ENCODE data around the gene TREML2. TPM values are rescaled to one million over a fixed set of nuclear protein-coding genes. Genes with fewer than 3 reads are reported as not detected.

TREML2 gene
- total and polyA plus RNA-seq, 2 of the 13 experiments (the other 11 are each of a cell fraction or from before 2014, with no cell fraction given): not detected

DNA sequence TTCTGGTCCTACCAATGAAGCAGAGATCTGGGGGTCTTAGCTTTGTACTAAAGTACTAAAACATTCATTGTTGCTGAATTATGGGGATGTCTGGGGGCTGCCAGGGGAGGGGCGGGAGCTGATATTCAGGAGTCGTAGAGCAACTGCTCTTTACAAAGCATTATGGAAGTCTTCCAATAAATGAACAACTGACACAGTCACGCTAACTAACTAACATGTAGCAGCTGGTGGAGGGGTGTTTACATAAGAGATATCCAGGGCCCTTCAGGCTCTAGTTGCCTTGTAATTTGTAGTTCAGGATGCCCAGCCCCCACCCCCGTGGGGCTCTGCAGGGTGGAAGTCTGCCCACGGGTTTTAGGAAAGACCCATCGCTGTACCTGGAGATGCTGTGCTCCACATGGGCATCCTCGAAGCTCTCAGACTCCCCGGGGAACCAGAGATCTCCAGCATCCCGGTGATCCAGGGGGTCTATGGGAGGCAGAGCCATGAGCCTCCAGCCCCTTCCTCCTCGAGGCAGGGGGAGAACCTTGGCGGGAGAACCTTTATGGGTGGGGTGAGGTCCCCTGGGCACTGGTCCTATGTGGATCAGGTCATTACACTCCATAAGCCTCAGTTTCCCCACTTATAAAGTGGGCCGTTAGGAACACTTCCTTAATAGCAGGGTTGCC is 41.4 kb downstream of the TREML2 start (continued):
- TF ChIP-seq, protein P1, sequence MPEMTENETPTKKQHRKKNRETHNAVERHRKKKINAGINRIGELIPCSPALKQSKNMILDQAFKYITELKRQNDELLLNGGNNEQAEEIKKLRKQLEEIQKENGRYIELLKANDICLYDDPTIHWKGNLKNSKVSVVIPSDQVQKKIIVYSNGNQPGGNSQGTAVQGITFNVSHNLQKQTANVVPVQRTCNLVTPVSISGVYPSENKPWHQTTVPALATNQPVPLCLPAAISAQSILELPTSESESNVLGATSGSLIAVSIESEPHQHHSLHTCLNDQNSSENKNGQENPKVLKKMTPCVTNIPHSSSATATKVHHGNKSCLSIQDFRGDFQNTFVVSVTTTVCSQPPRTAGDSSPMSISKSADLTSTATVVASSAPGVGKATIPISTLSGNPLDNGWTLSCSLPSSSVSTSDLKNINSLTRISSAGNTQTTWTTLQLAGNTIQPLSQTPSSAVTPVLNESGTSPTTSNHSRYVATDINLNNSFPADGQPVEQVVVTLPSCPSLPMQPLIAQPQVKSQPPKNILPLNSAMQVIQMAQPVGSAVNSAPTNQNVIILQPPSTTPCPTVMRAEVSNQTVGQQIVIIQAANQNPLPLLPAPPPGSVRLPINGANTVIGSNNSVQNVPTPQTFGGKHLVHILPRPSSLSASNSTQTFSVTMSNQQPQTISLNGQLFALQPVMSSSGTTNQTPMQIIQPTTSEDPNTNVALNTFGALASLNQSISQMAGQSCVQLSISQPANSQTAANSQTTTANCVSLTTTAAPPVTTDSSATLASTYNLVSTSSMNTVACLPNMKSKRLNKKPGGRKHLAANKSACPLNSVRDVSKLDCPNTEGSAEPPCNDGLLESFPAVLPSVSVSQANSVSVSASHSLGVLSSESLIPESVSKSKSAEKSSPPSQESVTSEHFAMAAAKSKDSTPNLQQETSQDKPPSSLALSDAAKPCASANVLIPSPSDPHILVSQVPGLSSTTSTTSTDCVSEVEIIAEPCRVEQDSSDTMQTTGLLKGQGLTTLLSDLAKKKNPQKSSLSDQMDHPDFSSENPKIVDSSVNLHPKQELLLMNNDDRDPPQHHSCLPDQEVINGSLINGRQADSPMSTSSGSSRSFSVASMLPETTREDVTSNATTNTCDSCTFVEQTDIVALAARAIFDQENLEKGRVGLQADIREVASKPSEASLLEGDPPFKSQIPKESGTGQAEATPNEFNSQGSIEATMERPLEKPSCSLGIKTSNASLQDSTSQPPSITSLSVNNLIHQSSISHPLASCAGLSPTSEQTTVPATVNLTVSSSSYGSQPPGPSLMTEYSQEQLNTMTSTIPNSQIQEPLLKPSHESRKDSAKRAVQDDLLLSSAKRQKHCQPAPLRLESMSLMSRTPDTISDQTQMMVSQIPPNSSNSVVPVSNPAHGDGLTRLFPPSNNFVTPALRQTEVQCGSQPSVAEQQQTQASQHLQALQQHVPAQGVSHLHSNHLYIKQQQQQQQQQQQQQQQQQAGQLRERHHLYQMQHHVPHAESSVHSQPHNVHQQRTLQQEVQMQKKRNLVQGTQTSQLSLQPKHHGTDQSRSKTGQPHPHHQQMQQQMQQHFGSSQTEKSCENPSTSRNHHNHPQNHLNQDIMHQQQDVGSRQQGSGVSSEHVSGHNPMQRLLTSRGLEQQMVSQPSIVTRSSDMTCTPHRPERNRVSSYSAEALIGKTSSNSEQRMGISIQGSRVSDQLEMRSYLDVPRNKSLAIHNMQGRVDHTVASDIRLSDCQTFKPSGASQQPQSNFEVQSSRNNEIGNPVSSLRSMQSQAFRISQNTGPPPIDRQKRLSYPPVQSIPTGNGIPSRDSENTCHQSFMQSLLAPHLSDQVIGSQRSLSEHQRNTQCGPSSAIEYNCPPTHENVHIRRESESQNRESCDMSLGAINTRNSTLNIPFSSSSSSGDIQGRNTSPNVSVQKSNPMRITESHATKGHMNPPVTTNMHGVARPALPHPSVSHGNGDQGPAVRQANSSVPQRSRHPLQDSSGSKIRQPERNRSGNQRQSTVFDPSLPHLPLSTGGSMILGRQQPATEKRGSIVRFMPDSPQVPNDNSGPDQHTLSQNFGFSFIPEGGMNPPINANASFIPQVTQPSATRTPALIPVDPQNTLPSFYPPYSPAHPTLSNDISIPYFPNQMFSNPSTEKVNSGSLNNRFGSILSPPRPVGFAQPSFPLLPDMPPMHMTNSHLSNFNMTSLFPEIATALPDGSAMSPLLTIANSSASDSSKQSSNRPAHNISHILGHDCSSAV (CRISPR knock-in tag; IDR thresholded peaks at IDR 0.05; ENCODE audit: borderline replicate concordance): no peak

DNA sequence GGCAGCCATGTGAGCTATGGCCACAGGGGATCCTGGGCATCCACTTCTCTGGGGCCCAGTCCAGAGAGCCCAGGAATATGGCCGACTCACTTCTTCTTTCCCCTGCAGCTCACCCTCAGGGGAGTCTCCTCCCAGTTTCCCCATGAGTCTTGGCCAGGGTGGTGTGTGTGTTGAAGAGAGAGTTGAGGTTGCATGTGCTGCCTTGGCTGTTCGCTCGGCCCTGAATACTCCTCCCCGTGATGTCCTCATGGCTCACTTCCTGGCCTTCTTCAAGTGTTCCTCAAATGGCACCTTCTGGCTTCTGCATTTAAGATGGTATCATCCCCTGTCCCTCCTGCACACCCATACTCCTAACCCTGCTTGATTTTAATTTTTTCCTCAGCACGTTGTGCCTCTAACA is 43.6 kb downstream of the TREML2 start:
- in situ Hi-C loops (cut with HindIII; ENCODE audit: extremely low pct_ligation_motif_present, low pct_unique_long_range_greater_than_20kb): no loop called here
- Histone ChIP-seq H3K27me3 (ENCODE audit: control insufficient read depth in 1 of 2, insufficient read depth in 2 of 2, low read length in 2 of 2) (peaks cover 1 to 18% of the 10 kb centered on the region in 2 experiments; a peak in 1 of 5 replicates), H2AFZ (ENCODE audit: low read length) (no peak overlapping the region)
- TF ChIP-seq, protein P2, sequence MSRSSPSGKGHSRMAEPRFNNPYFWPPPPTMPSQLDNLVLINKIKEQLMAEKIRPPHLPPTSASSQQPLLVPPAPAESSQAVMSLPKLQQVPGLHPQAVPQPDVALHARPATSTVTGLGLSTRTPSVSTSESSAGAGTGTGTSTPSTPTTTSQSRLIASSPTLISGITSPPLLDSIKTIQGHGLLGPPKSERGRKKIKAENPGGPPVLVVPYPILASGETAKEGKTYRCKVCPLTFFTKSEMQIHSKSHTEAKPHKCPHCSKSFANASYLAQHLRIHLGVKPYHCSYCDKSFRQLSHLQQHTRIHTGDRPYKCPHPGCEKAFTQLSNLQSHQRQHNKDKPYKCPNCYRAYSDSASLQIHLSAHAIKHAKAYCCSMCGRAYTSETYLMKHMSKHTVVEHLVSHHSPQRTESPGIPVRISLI (CRISPR knock-in tag; IDR thresholded peaks at IDR 0.05; ENCODE audit: borderline replicate concordance): no peak
- TF ChIP-seq, protein P3, sequence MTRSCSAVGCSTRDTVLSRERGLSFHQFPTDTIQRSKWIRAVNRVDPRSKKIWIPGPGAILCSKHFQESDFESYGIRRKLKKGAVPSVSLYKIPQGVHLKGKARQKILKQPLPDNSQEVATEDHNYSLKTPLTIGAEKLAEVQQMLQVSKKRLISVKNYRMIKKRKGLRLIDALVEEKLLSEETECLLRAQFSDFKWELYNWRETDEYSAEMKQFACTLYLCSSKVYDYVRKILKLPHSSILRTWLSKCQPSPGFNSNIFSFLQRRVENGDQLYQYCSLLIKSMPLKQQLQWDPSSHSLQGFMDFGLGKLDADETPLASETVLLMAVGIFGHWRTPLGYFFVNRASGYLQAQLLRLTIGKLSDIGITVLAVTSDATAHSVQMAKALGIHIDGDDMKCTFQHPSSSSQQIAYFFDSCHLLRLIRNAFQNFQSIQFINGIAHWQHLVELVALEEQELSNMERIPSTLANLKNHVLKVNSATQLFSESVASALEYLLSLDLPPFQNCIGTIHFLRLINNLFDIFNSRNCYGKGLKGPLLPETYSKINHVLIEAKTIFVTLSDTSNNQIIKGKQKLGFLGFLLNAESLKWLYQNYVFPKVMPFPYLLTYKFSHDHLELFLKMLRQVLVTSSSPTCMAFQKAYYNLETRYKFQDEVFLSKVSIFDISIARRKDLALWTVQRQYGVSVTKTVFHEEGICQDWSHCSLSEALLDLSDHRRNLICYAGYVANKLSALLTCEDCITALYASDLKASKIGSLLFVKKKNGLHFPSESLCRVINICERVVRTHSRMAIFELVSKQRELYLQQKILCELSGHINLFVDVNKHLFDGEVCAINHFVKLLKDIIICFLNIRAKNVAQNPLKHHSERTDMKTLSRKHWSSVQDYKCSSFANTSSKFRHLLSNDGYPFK (CRISPR knock-in tag; IDR thresholded peaks at IDR 0.05; ENCODE audit: borderline replicate concordance): no peak
- TF ChIP-seq, protein P4, sequence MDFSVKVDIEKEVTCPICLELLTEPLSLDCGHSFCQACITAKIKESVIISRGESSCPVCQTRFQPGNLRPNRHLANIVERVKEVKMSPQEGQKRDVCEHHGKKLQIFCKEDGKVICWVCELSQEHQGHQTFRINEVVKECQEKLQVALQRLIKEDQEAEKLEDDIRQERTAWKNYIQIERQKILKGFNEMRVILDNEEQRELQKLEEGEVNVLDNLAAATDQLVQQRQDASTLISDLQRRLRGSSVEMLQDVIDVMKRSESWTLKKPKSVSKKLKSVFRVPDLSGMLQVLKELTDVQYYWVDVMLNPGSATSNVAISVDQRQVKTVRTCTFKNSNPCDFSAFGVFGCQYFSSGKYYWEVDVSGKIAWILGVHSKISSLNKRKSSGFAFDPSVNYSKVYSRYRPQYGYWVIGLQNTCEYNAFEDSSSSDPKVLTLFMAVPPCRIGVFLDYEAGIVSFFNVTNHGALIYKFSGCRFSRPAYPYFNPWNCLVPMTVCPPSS (IDR thresholded peaks at IDR 0.05): no peak
- no peak for TF ChIP-seq SP1 (IDR thresholded peaks at IDR 0.05)
- no peak for TF ChIP-seq SP1 (CRISPR knock-in tag; IDR thresholded peaks at IDR 0.05)
- TF ChIP-seq FOXO1 (CRISPR knock-in tag; IDR thresholded peaks at IDR 0.05): no peak
- no peak for TF ChIP-seq SPEN (CRISPR knock-in tag; IDR thresholded peaks at IDR 0.05; ENCODE audit: low read depth)
- TF ChIP-seq ZNF615 (CRISPR knock-in tag; IDR thresholded peaks at IDR 0.05; ENCODE audit: borderline replicate concordance): no peak

More for the DNA sequence above, 43.6 kb downstream of the TREML2 start:
- Histone ChIP-seq H3K9me3 (ENCODE audit: low read length) (no peaks in the 10 kb centered on the region), H3K36me3 (replicated peaks in 1 of 2; ENCODE audit: control insufficient read depth in 1 of 2, insufficient read depth in 2 of 2, low read length in 2 of 2) (no peaks in the 10 kb centered on the region), H3K4me3 (replicated peaks in 1 of 3; ENCODE audit: insufficient read depth in 1 of 3, low read depth in 2 of 3, low read length in 3 of 3) (no peak overlapping the region), H3K27ac (ENCODE audit: extremely low read length, insufficient read depth, low read length) (no peak overlapping the region), H3K79me2 (ENCODE audit: insufficient read depth, low read length) (no peaks in the 10 kb centered on the region), H3K4me1 (ENCODE audit: insufficient read depth, low read length) (peaks cover 25% of the 10 kb centered on the region), H4K20me1 (ENCODE audit: insufficient read depth, low read length) (no peaks in the 10 kb centered on the region), H3K4me2 (ENCODE audit: low read depth, low read length) (no peak overlapping the region), H3K9ac (ENCODE audit: insufficient read depth, low read depth, low read length) (no peak overlapping the region)
- ChIA-PET POLR2A (no interaction called here), CTCF (ENCODE audit: low intra/inter-chr PET ratio, low total read pairs) (no interaction called here)
- FAIRE-seq: no peak
- DNase-seq (ENCODE audit: low spot score): no peak
- WGBS (ENCODE audit: low lambda C conversion rate): 57% methylated on average over 5 of the region's 5 CpGs
- intact Hi-C loops (cut with micrococcal nuclease; ENCODE audit: unreplicated experiment): no loop called here
- no peak for ATAC-seq
- BruUV-seq (replicated peaks): no TSS peak
